Suppressor macrophage treated with lipopolysaccharide for 4 hours (primary cell): Measurements from ENCODE around the gene SERPINA5.

ENCODE experiments used
- DNase-seq: peaks from one replicate; pipeline ENCODE4 v3.0.0-alpha.2; 2020

SERPINA5 gene

DNA sequence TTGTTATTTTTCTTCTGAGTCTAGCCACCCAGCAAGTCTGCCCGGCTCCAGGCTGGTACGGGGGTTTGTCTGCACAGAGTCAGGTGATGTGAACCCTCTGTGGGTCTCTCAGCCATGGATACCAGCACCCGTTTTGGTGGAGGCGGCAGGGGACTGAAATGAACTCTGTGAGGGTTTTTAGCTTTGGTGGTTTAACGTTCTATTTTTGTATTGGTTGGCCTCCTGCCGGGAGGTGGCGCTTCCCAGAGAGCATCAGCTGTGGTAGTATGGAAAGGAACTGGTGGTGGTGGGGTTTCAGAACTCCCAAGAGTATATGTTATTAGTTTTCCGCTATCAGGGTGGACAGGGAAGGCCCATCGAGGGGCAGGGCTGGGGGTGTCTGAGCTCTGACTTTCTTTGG lies 25.2 kb upstream of the SERPINA5 start:
- no peak for DNase-seq

- no peak for DNase-seq
These were observed 23.9 kb upstream of the SERPINA5 start for GRCh38 chr14:94557327-94557726.

- DNase-seq = no peak
These were observed 22.4 kb upstream of the SERPINA5 start for GRCh38 chr14:94558842-94559241.

DNA sequence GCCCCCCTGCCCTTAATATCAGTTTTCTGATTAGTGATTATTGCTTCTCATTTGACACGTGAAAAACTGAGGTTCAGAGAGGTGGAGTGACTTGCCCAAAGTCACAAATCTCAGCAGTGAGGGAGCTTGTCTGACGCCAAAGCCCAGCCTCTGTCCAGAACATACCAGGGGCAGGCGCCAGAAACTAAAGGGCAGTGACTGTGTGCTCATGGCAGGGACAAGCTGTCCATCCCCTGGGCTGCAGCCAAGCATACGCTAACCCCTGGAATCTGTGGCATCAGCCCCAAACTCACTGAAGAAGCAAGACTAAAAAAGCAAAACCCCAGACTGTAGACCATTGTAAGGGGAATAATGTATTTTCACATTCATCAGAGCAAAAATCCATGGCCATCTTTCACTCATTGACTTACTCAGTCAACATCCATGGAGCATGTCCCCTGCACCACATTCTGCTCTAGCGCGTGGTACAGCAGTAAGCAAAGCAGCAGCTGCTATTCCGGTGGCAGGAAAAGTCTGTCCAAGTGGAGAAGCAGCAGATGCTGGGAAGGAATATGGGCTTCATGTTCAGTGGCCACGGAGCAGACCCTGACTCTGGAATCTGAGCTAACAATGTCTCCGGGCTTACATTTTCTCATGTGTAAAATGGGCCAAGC lies 21.5 kb upstream of the SERPINA5 start:
- DNase-seq = no peak

DNA sequence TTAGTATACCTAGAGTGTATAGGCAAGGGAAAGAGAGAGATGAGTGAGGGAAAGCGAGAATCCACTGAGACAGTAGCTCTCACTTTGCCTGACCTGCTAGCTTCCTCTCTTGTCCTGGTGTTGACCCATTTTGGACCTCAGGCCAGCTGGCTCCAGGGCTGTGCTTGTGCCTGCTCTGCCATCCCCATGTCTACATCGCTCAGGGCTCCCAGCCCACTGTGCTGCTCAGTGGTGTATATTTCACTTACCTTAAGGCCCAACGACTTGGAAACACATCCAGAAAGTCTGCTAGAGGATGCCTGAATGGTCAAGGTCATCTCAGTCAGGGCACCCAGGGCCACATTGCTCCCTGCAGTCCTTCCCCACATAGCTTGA lies 20.9 kb upstream of the SERPINA5 start:
- no peak for DNase-seq

- DNase-seq = no peak
These were observed 20.2 kb upstream of the SERPINA5 start, which contains the start of gene SERPINA4 for GRCh38 chr14:94560751-94561655. Gene SERPINA4 (plus strand): TSS chr14:94561442. CDS start chr14:94563483, 2,041 bp downstream.

DNA sequence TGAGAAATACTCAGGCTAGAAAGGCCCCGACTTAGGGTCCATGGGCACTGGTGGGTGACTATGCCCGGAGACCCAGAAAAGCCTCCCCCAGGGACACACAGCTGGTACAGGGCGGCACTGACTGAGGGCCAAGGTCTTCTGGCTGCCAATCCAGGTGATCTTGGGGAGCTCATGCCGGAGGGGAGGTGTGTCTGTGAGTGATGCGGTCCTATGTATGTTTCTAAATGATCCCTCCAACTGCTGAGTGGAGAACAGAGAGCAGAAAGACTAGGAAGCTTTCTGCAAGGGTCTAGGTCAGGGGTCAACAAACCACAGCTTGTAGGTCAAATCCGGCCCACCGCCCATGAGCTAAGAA lies 19.6 kb upstream of the SERPINA5 start:
- no peak for DNase-seq

GRCh38 chr14:94562022-94562421 lies 19.2 kb upstream of the SERPINA5 start:
- no peak for DNase-seq

- DNase-seq = no peak
These were observed 18.0 kb upstream of the SERPINA5 start for GRCh38 chr14:94562941-94563883.

DNA sequence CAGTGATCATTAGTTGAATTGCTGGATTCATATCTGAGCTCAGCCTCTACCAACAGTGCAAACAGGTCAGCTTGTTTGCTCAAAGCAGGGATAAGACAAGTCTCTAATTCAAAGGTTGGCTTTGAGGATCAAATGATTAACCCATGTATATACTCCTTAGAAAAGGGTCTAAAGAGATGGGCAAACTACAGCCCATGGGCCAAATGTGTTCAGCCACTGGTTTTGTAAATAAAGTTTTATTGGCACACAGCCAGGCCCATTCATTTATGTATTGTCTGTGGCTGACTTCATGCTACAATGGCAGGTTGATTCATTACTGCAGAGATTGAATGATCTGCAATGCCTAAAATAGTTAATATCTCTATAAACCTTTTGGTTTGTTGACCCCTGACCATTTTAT lies 16.8 kb upstream of the SERPINA5 start:
- DNase-seq = no peak

DNA sequence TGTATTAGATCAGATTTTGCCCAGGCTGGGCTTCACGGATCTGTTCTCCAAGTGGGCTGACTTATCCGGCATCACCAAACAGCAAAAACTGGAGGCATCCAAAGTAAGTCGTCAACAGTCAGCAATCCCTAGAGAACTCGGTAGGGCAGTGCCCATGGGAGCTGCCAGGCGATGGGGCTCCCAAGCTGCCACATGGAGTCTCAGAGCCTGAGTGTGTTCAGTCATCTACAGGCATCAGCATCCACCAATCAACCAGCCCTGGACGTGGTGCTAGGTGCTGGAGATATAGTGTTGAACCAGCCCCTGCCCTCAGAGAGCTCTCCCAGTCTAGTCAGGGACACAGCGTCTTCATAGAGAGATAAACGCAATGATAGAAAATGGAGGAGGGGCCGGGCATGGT lies 13.0 kb upstream of the SERPINA5 start:
- no peak for DNase-seq

GRCh38 chr14:94569381-94570001 lies 11.7 kb upstream of the SERPINA5 start:
- DNase-seq = no peak

GRCh38 chr14:94570002-94570400 lies 11.2 kb upstream of the SERPINA5 start:
- no peak for DNase-seq

DNA sequence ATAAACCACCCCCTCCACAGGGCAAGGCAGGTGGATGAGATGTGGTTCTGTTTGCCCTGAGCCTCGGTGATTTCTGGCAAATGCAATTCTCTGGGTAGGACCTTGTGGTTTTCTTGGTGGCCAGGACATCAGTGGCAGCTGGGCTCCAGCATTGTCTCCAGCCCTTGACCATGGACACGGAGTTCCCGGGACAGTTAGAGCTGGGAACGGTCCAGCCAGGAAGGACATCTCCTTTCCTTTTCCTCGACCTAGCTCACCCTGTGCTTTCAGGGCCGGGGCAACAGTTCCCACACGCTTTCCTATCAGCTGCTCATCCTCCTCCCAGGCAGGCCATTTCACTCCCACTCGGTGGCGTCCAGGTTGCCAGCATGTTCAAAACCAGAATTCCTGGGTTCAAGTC lies 10.8 kb upstream of the SERPINA5 start:
- no peak for DNase-seq

GRCh38 chr14:94571395-94571794 lies 9.8 kb upstream of the SERPINA5 start:
- no peak for DNase-seq

DNA sequence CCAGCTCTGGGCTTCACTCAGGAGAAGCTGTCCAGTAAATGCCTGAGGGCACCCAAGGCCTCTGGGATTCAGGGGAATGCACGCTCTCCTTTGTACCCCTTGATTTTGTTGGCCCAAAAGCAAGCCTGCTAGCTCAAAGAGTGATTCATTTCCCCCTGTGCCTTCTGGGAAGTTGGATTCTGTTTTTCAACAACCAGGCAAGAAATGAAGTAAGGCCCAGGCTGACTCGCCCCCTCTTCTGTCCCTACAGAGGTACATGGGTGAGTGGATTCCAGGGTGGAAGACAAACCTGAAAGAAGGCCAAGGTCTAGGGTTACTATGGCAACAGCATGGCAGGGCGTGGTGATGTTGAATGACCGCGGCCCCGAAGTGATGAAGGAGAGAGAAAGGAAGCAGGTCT lies 9.3 kb upstream of the SERPINA5 start:
- DNase-seq = no peak

DNA sequence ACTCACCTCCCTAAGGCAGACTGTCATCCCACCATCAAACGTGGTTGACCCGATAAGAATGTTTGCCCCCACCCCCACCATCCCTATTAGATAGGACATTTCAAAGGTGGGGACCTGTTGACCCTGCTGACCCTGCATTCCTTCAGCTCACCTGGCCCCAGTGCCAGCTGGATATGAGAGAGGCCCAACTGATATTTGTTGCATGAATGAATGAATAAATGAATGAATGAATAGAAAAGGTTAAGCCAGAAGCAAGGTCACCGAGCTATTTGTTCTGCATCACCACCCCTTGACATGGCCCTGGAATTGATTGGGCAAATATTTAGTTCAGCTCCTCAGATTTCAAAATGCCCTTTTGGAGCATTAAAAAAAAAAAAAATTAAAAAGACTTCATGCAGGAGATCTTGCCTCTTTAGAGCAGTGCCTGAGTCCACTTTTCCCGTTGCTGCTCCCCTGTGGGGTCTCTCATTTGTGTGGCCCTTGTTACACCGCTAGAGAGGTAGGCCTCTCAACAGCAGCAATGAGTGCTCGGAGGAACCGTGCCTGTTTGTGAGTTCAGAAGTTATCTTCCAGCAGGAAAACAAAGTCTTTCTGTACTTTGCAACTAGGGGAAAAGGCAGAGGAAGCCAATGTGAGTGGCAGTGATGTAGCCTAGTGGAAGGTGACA lies 8.5 kb upstream of the SERPINA5 start:
- DNase-seq = no peak

- DNase-seq = no peak
These were observed 7.5 kb upstream of the SERPINA5 start for GRCh38 chr14:94573475-94574277.

- DNase-seq = no peak
These were observed 6.9 kb upstream of the SERPINA5 start for GRCh38 chr14:94574336-94574735.

DNA sequence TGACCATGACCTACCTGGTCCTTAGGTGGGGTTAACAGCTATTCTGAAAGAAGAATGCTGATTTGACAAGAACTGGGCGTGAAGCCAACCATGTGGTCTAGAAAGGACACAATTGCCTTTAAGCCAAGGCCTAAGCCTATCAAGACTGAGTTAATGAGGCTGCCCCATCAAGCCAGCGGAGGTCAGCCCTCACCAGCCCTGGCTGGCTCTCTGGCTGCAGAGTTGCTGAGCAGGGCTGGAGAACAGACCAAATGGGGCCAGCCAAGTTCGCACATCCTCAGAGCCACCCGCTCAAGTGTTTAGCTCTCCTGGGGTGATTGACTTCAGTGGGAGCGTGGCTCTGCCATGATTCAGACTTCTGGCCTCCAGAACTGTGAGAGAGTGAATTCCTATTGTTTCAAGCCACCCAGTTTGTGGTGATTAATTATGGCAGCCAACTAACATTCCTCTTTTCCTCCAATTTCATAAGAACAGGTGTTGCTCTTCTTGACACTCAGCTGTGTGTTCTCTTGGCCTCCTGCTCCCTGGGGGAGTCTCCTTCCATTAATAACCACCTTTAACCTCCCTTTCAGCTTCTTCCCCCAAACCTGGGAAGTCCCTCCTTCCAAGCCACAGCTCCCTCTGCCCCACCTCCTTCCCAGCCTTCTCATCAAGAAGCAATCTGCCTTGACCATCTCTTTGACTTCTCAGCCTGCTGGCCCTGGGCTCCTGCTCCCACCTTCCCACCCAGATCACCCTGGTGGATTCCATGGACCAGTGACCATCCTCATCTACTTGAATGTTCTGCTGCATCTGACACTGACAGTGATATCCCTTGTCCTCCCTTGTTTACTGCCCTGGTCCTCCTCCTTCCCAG lies 5.3 kb upstream of the SERPINA5 start:
- no peak for DNase-seq
